OCI-LY1 (cell line): ENCODE results near the gene SLCO6A1.
A peak's percentile ranks its signal among the peaks of the same experiment; 100 is the strongest.

Experiments
- H2AFZ ChIP-seq: fragments of 200-600 bp; sonication (generic), shearing (Covaris generic); 2 replicates; pipeline ENCODE4 v1.6.0; 2014; ENCODE audit warnings: antibody characterized with exemption, mild to moderate bottlenecking, low read length
- H3F3A ChIP-seq: fragments of 200-600 bp; sonication (generic), shearing (Covaris generic); 2 replicates; pipeline ENCODE4 v1.6.0; 2014; ENCODE audit warnings: mild to moderate bottlenecking, antibody characterized with exemption, low read length, moderate library complexity; ENCODE audit not compliant: insufficient read depth
- H3K27ac ChIP-seq: fragments of 200-600 bp; sonication (generic); 2 replicates; pipeline ENCODE4 v1.5.1; 2014; ENCODE audit warnings: low read length, mixed run types, mild to moderate bottlenecking, low read depth; ENCODE audit not compliant: poor library complexity, severe bottlenecking
- H3K27me3 ChIP-seq: fragments of 200-600 bp; sonication (generic); 2 replicates; pipeline ENCODE4 v1.6.0; 2014; ENCODE audit warnings: antibody characterized with exemption, mild to moderate bottlenecking, low read length, moderate library complexity; ENCODE audit not compliant: insufficient read depth
- H3K36me3 ChIP-seq: fragments of 200-600 bp; sonication (generic); 2 replicates; pipeline ENCODE4 v1.6.1; 2014; ENCODE audit warnings: mild to moderate bottlenecking, antibody characterized with exemption, low read length, moderate library complexity, mixed read lengths; ENCODE audit not compliant: insufficient read depth
- H3K4me1 ChIP-seq: fragments of 200-600 bp; sonication (generic); 2 replicates; pipeline ENCODE4 v1.5.1; 2014; ENCODE audit warnings: mild to moderate bottlenecking, low read length, moderate library complexity; ENCODE audit not compliant: insufficient read depth, severe bottlenecking
- H3K4me2 ChIP-seq: fragments of 200-600 bp; sonication (generic), shearing (Covaris generic); 2 replicates; pipeline ENCODE4 v1.6.1; 2014; ENCODE audit warnings: low read length
- H3K4me3 ChIP-seq: fragments of 200-600 bp; sonication (generic); 2 replicates; pipeline ENCODE4 v1.5.1; 2014; ENCODE audit warnings: low read length, low read depth, mild to moderate bottlenecking, mixed read lengths; ENCODE audit not compliant: poor library complexity, severe bottlenecking
- H3K79me2 ChIP-seq: fragments of 200-600 bp; shearing (Covaris generic); 2 replicates; pipeline ENCODE4 v1.6.1; 2016; ENCODE audit warnings: mixed run types, low read length, mixed read lengths; ENCODE audit not compliant: insufficient read depth
- H3K9ac ChIP-seq: fragments of 200-600 bp; sonication (generic), shearing (Covaris generic); 2 replicates; pipeline ENCODE4 v1.6.1; 2014; ENCODE audit warnings: mild to moderate bottlenecking, low read length, mixed read lengths
- H3K9me2 ChIP-seq: fragments of 200-600 bp; sonication (generic), shearing (Covaris generic); 2 replicates; pipeline ENCODE4 v1.6.1; 2014; ENCODE audit warnings: low read depth, mild to moderate bottlenecking, low read length, mixed read lengths
- H3K9me3 ChIP-seq: fragments of 200-600 bp; shearing (Covaris generic); 2 replicates; pipeline ENCODE4 v1.6.1; 2014; ENCODE audit warnings: low read length, mixed read lengths
- H4K20me1 ChIP-seq: fragments of 200-600 bp; sonication (generic), shearing (Covaris generic); 2 replicates; pipeline ENCODE4 v1.6.0; 2016; ENCODE audit warnings: mild to moderate bottlenecking, low read length; ENCODE audit not compliant: insufficient read depth
- EZH2 ChIP-seq: fragments of 200-600 bp; sonication (generic), shearing (Covaris generic); IDR thresholded peaks from 2 replicates; pipeline ENCODE4 v1.8.0; 2017; ENCODE audit warnings: borderline replicate concordance, mixed run types, mild to moderate bottlenecking, antibody characterized with exemption, low read length, moderate library complexity, mixed read lengths
- TF ChIP-seq, protein P1 (sequence below): fragments of 200-600 bp; sonication (generic), shearing (Covaris generic); IDR thresholded peaks from 2 replicates; pipeline ENCODE4 v1.5.1; 2017; ENCODE audit warnings: mild to moderate bottlenecking, antibody characterized with exemption, low read length, moderate library complexity, mixed read lengths

SLCO6A1 gene

DNA sequence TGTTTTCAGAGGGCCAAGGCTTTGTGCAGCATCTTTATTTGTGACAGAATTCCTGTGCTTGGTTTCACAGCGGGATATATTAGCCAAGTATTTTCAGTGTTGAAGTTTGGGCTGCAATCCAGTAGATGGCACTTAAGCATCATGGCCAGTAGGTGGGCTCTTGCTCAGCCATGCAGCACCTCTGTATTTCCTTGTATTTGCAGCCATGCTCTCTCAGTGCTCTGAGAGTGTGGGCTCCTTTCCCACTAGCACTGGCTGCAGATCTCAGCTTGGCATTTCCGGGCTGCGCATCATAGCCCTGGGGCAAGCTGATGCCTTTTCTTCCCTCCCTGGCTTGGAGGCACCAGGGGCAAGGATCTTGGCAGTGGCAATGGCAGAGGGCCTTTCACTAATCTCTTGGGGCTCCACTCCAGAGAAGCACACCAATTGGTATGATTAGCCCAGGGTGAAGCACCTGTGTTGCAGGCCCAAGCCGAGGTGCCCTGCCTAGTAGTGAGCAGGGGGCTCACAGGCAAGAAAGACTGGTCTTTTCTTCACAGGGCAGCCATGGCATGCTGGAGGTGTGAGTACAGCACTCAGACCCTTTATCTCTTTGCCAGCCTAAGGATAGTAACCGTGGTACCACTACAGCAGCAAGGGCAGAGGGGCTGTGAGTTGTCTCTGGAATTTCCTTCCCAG, 48.3 kb downstream of the SLCO6A1 start:
- H3K79me2 ChIP-seq, result no peaks in the 10 kb centered on the region
- no peaks in the 10 kb centered on the region for H3K27me3 ChIP-seq
- H2AFZ ChIP-seq, result no peak overlapping the region
- no peaks in the 10 kb centered on the region for H3K9me3 ChIP-seq
- H3K9me2 ChIP-seq, result no peaks in the 10 kb centered on the region
- no peak overlapping the region for H3K27ac ChIP-seq
- no peak overlapping the region for H3K9ac ChIP-seq
- no peaks in the 10 kb centered on the region for H3F3A ChIP-seq
- H3K4me3 ChIP-seq, result no peak overlapping the region
- no peak for TF ChIP-seq EZH2
- TF ChIP-seq, protein P1, sequence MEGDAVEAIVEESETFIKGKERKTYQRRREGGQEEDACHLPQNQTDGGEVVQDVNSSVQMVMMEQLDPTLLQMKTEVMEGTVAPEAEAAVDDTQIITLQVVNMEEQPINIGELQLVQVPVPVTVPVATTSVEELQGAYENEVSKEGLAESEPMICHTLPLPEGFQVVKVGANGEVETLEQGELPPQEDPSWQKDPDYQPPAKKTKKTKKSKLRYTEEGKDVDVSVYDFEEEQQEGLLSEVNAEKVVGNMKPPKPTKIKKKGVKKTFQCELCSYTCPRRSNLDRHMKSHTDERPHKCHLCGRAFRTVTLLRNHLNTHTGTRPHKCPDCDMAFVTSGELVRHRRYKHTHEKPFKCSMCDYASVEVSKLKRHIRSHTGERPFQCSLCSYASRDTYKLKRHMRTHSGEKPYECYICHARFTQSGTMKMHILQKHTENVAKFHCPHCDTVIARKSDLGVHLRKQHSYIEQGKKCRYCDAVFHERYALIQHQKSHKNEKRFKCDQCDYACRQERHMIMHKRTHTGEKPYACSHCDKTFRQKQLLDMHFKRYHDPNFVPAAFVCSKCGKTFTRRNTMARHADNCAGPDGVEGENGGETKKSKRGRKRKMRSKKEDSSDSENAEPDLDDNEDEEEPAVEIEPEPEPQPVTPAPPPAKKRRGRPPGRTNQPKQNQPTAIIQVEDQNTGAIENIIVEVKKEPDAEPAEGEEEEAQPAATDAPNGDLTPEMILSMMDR, result peak; percentile 64
- no peaks in the 10 kb centered on the region for H3K36me3 ChIP-seq
- no peaks in the 10 kb centered on the region for H3K4me1 ChIP-seq
- no peak overlapping the region for H3K4me2 ChIP-seq
- no peaks in the 10 kb centered on the region for H4K20me1 ChIP-seq

DNA sequence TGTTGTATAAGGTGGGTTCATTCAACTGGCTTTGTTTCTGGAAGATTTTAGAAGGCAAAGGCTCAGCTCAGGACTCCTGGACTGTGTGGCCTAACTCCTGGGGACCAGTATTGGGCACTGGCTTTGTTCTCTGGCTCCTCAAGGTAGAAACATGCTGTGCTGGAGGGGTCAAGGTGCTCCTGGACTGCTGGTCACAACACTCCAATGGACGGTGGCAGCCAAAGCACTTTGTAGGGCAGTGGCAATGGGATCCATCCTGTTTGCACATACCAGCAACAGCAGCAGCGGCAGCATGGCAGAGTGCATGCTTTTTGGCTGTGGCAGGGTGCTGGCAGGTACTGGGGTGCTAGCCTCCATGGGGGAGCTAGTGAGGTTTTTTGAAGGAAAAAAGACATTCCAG, 65.3 kb downstream of the SLCO6A1 start:
- no peaks in the 10 kb centered on the region for H3F3A ChIP-seq
- TF ChIP-seq EZH2, result no peak
- TF ChIP-seq, protein P1, result no peak
- no peaks in the 10 kb centered on the region for H3K36me3 ChIP-seq
- H3K4me2 ChIP-seq, result no peak overlapping the region
- no peaks in the 10 kb centered on the region for H3K9me3 ChIP-seq
- H3K9me2 ChIP-seq, result no peaks in the 10 kb centered on the region
- H3K4me1 ChIP-seq, result no peaks in the 10 kb centered on the region
- no peak overlapping the region for H3K4me3 ChIP-seq
- no peak overlapping the region for H3K27ac ChIP-seq
- no peak overlapping the region for H2AFZ ChIP-seq
- H3K79me2 ChIP-seq, result no peaks in the 10 kb centered on the region
- H4K20me1 ChIP-seq, result no peaks in the 10 kb centered on the region
- H3K27me3 ChIP-seq, result no peaks in the 10 kb centered on the region
- no peak overlapping the region for H3K9ac ChIP-seq

DNA sequence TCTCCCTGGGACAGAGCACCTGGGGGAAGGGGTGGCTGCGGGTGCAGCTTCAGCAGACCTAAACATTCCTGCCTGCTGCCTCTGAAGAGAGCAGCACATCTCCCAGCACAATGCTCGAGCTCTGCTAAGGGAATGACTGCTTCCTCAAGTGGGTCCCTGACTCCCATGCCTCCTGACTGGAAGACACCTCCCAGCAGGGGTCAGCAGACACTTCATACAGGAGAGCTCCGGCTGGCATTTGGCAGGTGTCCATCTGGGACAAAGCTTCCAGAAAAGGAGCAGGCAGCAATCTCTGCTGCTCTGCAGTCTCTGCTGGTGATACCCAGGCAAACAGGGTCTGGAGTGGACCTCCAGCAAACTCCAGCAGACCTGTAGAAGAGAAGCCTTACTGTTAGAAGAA, 77.2 kb downstream of the SLCO6A1 start:
- Histone ChIP-seq H3K9ac (no peak overlapping the region), H3K36me3 (no peaks in the 10 kb centered on the region), H3K79me2 (no peaks in the 10 kb centered on the region), H2AFZ (no peak overlapping the region), H4K20me1 (no peaks in the 10 kb centered on the region), H3K9me3 (no peaks in the 10 kb centered on the region), H3K27ac (no peak overlapping the region), H3F3A (no peaks in the 10 kb centered on the region), H3K27me3 (no peaks in the 10 kb centered on the region), H3K9me2 (no peaks in the 10 kb centered on the region), H3K4me3 (no peak overlapping the region), H3K4me2 (no peak overlapping the region), H3K4me1 (no peaks in the 10 kb centered on the region)
- no peak for TF ChIP-seq EZH2
- TF ChIP-seq, protein P1, result no peak
